ENCODE data around the gene TSKU.

GRCh38 chr11:76783294-76783895 lies at the start of gene TSKU:
- TF ChIP-seq, protein P1, sequence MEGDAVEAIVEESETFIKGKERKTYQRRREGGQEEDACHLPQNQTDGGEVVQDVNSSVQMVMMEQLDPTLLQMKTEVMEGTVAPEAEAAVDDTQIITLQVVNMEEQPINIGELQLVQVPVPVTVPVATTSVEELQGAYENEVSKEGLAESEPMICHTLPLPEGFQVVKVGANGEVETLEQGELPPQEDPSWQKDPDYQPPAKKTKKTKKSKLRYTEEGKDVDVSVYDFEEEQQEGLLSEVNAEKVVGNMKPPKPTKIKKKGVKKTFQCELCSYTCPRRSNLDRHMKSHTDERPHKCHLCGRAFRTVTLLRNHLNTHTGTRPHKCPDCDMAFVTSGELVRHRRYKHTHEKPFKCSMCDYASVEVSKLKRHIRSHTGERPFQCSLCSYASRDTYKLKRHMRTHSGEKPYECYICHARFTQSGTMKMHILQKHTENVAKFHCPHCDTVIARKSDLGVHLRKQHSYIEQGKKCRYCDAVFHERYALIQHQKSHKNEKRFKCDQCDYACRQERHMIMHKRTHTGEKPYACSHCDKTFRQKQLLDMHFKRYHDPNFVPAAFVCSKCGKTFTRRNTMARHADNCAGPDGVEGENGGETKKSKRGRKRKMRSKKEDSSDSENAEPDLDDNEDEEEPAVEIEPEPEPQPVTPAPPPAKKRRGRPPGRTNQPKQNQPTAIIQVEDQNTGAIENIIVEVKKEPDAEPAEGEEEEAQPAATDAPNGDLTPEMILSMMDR (IDR thresholded peaks at IDR 0.05; ENCODE audit: insufficient read depth, low read depth, low read length) = no peak
- no peak for TF ChIP-seq EZH2 (IDR thresholded peaks at IDR 0.05; ENCODE audit: insufficient read depth, low read length)
